SU-DHL-6 (cell line): ENCODE data around the gene PTPRN2.
A peak's percentile ranks its signal among the peaks of the same experiment; 100 is the strongest.

Experiments used
- CTCF ChIP-seq: fragments of 200-600 bp; sonication (generic); IDR thresholded peaks from one replicate; pipeline ENCODE4 v1.5.1; 2017; ENCODE audit warnings: antibody characterized with exemption, mild to moderate bottlenecking, low read length, moderate library complexity; ENCODE audit not compliant: insufficient read depth, poor library complexity, severe bottlenecking
- EZH2phosphoT487 ChIP-seq: fragments of 200-600 bp; sonication (generic), shearing (Covaris generic); conservative IDR thresholded peaks from 2 replicates; pipeline ENCODE4 v1.6.1; 2018; ENCODE audit warnings: mild to moderate bottlenecking, antibody characterized with exemption, low read length, moderate library complexity, mixed read lengths

DNA sequence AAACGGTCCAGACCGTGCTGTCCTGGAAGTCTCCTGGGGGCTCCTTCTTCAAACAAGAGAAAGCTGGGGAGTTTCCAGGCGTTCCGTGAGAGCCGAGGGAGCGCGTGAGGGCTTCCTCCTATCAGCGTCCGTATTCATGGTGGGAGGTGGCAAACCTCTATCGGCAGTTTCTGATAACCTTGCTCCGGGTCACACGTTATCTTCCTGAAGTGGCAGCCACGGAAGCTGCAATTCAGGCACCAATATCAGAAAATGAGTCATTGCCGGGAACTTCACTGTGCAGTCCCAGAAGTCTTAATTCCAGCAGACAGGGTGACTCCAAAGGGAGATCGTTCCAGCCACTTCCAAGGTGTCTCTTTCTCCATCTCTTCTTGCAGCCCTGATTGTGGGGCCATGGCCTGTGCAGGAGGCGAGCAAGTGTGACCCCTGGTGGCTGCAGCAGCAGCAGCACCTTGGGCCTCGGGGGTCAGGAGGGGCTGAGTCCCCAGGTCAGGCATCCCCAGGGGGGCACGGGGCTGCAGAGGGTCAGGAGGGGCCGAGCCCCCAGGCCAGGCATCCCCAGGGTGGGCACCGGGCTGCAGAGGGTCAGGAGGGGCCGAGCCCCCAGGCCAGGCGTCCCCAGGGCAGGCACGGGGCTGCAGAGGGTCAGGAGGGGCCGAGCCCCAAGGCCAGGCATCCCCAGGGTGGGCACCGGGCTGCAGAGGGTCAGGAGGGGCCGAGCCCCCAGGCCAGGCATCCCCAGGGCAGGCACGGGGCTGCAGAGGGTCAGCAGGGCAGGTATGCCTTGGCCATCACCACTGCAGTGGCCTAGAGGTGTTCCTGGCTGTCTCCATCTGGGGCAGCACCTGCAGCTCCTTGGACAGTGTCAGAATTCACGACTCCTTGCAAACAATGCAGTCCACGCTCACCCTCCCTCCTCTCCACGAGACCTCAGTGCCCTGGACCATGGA, 712.1 kb downstream of the PTPRN2 start:
- TF ChIP-seq CTCF (peak; percentile 57), EZH2phosphoT487 (no peak)
